IPS-18c (cell line): Measurements from ENCODE around the gene RFTN1.

Source experiments
- H3K4me3 ChIP-seq: 2 replicates; pipeline ENCODE4 v1.7.0; 2013; ENCODE audit warnings: low read depth, mild to moderate bottlenecking, low read length, moderate library complexity; ENCODE audit not compliant: insufficient read depth
- H3K9me3 ChIP-seq: one replicate; pipeline ENCODE4 v1.6.1; 2013; ENCODE audit warnings: mild to moderate bottlenecking, low read length, moderate library complexity; ENCODE audit not compliant: control insufficient read depth, insufficient read depth

Gene RFTN1

GRCh38 chr3:16511681-16512434 is 1.6 kb downstream of the RFTN1 start:
- no peak overlapping the region for H3K4me3 ChIP-seq
- no peaks in the 10 kb centered on the region for H3K9me3 ChIP-seq

DNA sequence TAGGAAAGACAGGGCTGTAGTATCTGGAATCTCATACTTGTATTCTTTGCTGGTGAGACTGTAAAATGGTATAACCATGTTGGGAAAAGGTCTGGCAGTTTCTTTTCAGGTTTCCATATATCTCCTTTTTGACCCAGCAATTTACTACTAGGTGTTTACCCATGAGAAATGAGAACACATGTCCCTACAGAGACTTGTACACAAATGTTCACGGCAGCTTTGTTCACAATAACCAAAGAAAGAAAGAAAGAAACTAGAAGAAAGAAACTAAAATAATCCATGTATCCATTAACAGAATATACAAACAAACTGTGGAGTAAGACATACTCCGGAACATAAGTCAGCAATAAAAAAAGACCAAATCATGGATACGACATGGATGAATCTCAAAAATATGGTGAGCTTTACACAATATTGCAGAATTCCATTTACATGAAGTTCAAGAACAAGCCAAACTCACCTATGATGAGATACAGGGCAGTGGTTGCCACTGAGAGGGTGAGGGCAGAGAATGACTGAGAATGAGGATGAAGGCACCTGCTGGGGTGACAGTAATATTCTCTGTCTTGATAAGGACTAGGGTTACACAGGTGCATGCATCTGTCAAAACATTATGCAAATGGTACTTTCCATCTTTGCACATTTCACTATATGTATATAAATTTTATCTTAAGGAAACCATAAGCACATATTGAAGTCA is 2.7 kb downstream of the RFTN1 start:
- H3K9me3 ChIP-seq: no peaks in the 10 kb centered on the region
- no peak overlapping the region for H3K4me3 ChIP-seq

- Histone ChIP-seq H3K4me3 (no peak overlapping the region), H3K9me3 (no peaks in the 10 kb centered on the region)
Observed at GRCh38 chr3:16509721-16510619, 3.5 kb downstream of the RFTN1 start.

DNA sequence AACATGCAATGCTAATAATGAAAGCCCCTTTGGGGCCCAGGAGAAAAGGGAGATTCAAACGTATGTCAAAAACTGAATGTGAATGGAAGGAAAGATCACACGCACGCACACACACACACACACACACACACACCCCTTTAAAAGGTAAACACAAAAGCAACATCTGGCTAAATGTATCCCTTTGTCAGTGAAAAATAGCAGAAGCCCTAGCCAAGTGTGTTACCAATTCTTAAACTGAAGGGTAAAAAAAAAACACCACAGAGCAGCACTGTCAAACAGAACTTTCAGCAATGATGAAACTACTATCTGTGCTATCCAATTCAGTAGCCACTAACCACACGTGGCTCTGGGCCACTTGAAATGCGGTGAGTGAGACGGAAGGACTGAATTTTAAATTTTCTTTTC is 4.9 kb downstream of the RFTN1 start:
- H3K4me3 ChIP-seq: no peak overlapping the region
- H3K9me3 ChIP-seq: no peaks in the 10 kb centered on the region

DNA sequence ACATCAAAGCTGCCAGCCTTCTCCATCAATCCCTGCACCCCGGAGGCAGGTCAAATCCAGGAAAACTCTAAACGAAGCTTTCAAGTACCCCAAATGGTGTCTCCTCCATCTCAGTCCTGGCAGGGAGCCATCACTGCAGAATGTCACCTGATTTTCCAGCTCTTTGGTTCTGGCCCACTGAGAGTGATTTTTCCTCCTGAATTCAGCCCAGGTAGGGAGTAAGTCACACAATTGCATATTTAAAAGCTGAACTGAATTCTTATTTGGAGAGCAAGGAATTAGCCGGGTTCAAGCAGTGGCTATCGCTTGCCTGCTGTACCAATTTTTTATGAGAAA is 5.3 kb downstream of the RFTN1 start:
- H3K9me3 ChIP-seq: no peaks in the 10 kb centered on the region
- no peak overlapping the region for H3K4me3 ChIP-seq

DNA sequence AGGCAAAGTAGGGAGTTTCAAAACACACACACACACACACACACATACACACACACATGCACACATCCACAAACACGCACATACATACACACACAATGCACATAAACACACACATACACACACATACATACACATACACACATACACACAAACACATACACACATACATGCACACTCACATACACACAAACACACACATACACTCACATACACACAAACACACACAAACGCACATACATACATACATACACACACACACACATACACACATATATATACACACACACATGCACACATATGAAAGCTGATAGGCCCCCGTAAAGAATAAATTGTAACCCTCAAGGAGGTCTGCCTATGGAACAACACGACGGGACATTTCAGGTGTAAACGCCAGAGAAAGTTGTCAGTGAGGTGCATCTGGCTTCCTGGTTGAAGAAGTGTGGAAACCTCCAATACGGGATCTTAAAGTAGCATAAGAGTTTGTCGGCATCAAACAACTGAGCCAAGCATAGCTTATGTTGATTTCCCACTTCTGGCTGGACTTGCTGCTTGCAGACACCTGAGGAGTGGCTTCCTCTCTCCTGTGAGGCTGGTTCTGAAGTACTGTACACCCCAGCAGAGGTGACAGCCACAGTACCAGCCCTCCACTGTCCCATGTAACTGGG is 5.8 kb downstream of the RFTN1 start:
- no peak overlapping the region for H3K4me3 ChIP-seq

GRCh38 chr3:16506884-16507577 is 6.5 kb downstream of the RFTN1 start:
- no peak overlapping the region for H3K4me3 ChIP-seq

More for the DNA sequence above, 5.8 kb downstream of the RFTN1 start:
- no peaks in the 10 kb centered on the region for H3K9me3 ChIP-seq

GRCh38 chr3:16506451-16506850 is 7.0 kb downstream of the RFTN1 start:
- Histone ChIP-seq H3K9me3 (no peaks in the 10 kb centered on the region), H3K4me3 (no peak overlapping the region)

More at GRCh38 chr3:16506884-16507577, 6.5 kb downstream of the RFTN1 start:
- no peaks in the 10 kb centered on the region for H3K9me3 ChIP-seq

GRCh38 chr3:16504692-16505091 is 8.8 kb downstream of the RFTN1 start:
- H3K4me3 ChIP-seq: no peak overlapping the region
- H3K9me3 ChIP-seq: no peaks in the 10 kb centered on the region

DNA sequence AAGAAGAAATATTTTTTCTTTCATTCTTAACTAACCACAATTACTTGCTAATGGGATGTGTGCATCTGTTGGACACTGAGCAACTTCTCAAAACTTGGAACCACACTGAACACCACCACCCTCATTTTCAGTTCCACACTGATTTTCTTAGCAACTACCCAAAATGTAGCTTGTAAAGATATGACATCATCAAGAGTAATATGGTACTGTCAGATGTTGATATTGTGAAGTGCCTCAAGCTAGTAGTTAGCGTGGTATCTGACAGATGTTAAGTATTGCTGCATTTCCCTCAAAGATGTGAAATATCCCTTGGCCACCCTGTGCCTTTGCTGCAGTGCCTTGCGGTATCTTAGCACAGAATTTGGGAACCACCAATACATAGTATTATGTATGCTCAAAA is 9.3 kb downstream of the RFTN1 start:
- no peak overlapping the region for H3K4me3 ChIP-seq
- H3K9me3 ChIP-seq: no peaks in the 10 kb centered on the region

GRCh38 chr3:16503191-16503776 is 10.2 kb downstream of the RFTN1 start:
- Histone ChIP-seq H3K4me3 (no peak overlapping the region), H3K9me3 (no peaks in the 10 kb centered on the region)

- H3K9me3 ChIP-seq: no peaks in the 10 kb centered on the region
- no peak overlapping the region for H3K4me3 ChIP-seq
Observed at GRCh38 chr3:16502347-16502908, 11.1 kb downstream of the RFTN1 start.

GRCh38 chr3:16501376-16501775 is 12.1 kb downstream of the RFTN1 start:
- Histone ChIP-seq H3K9me3 (no peaks in the 10 kb centered on the region), H3K4me3 (no peak overlapping the region)

- H3K4me3 ChIP-seq: no peak overlapping the region
Observed at GRCh38 chr3:16500911-16501310, 12.6 kb downstream of the RFTN1 start.

DNA sequence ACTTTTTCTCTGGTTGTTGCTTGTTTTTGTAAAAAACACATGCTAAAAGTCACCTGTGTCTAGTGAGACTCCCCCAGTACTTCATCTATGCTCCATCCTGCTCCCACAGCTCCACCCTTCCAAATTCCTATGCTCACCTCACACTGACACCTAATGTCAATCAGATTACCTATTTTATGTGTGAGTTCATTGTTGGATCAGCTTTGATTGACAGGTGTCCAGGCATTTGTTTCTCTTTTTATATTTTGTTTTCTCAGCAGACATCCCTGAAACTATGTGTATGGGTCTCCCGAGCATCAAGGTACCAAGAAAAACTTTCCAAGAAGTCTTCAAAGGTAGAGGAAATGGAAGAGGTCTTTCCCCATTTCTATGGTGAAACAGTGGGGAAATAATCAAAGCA is 13.4 kb downstream of the RFTN1 start:
- no peak overlapping the region for H3K4me3 ChIP-seq
- no peaks in the 10 kb centered on the region for H3K9me3 ChIP-seq

More at GRCh38 chr3:16500911-16501310, 12.6 kb downstream of the RFTN1 start:
- no peaks in the 10 kb centered on the region for H3K9me3 ChIP-seq

DNA sequence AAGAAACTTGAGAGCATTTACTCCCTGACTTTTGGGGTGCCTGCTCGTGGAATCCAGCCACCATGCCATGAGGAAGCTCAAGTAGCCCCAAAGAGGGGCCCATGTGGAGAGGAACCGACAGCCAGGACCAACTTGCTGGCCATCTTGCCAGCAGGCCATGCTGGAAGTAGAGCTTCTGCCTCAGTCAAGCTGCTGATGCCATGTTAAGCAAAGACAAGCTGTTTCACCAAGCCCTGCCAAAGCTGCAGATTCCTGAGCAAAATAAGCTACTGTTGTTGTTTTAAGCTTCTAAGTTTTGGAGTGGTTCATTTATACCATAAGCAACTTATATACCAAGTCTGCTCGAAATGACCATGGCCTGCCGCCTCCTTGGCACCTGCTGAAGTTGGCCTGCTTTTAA is 14.1 kb downstream of the RFTN1 start:
- no peaks in the 10 kb centered on the region for H3K9me3 ChIP-seq
- no peak overlapping the region for H3K4me3 ChIP-seq
